Adrenal gland (tissue), 5 donors: Measurements from ENCODE around the gene RSU1.

Experiments
- CTCF ChIP-seq, 6 experiments: fragments of 450-650 bp in 4 of 6; fragments of 200-600 bp in 2 of 6; sonication (generic) in 1 of 6; IDR thresholded peaks; 1 replicate in 5 of 6; 2 replicates in 1 of 6; pipeline versions ENCODE4 v1.5.1 to v1.8.0; 2016 to 2021; ENCODE audit warnings: antibody characterized with exemption in 6 of 6, mild to moderate bottlenecking in 2 of 6, moderate library complexity in 1 of 6
- POLR2A ChIP-seq, 2 donors: fragments of 450-650 bp; IDR thresholded peaks; one replicate each; pipeline ENCODE4 v1.6.1; 2017; ENCODE audit warnings: antibody characterized with exemption in 2 of 2, mild to moderate bottlenecking in 2 of 2, moderate library complexity in 1 of 2
- donor health status: DM: no; HTN: no; CAD: no.

GRCh38 chr10:16770670-16771069 is 46.6 kb downstream of the RSU1 start:
- TF ChIP-seq POLR2A (IDR thresholded peaks at IDR 0.05) (no peak), CTCF (IDR thresholded peaks at IDR 0.05) (no peak)
